Natural killer cell treated with Interleukin-12 subunit alpha and Interleukin-12 subunit beta and Interleukin-15 and Interleukin-18, amount 100 ng/mL, for 72 hours (primary cell): Measurements from ENCODE around the gene ASCL3. TPM values are rescaled to one million over a fixed set of nuclear protein-coding genes. Genes with fewer than 3 reads are reported as not detected.
"Not testable (repeated sequence)": the region's sequence is repeated elsewhere in the genome, so short reads cannot be mapped to it uniquely, and the experiment has no call there.

ENCODE experiments used
- ATAC-seq, 2 donors: fragments of 150-1000 bp; cut with Tn5 transposase in 1 of 2; sonication (Bioruptor Pico), chemical (Tn5 transposase) in 1 of 2; 2 replicates each; pipeline ENCODE4 v1.10.0; 2021
- DNase-seq: peaks from one replicate; pipeline ENCODE4 v3.0.0; 2022; ENCODE audit warnings: low spot score
- H3K27ac Mint-ChIP-seq, 2 donors: 1 replicate in 1 of 2; 2 replicates in 1 of 2; pipeline ENCODE4 v1.8.0; 2022; ENCODE audit warnings: mixed read lengths in 2 of 2, mild to moderate bottlenecking in 1 of 2, moderate library complexity in 1 of 2
- H3K27me3 Mint-ChIP-seq, 2 donors: 1 replicate in 1 of 2; 2 replicates in 1 of 2; pipeline ENCODE4 v1.8.0; 2022; ENCODE audit warnings: mixed read lengths in 2 of 2
- H3K36me3 Mint-ChIP-seq: one replicate; pipeline ENCODE4 v1.8.0; 2022; ENCODE audit warnings: mixed read lengths
- H3K4me1 Mint-ChIP-seq, 2 donors: 1 replicate in 1 of 2; 2 replicates in 1 of 2; pipeline ENCODE4 v1.8.0; 2022; ENCODE audit warnings: low read depth in 2 of 2, mixed read lengths in 2 of 2, mild to moderate bottlenecking in 1 of 2
- H3K4me3 Mint-ChIP-seq: one replicate; pipeline ENCODE4 v1.8.0; 2022; ENCODE audit warnings: mixed read lengths
- H3K9me3 Mint-ChIP-seq: 2 replicates; pipeline ENCODE4 v1.8.0; 2022; ENCODE audit warnings: mixed read lengths
- total RNA-seq, 2 donors: library from RNA; stranded (reverse); gene quantifications; one replicate each; pipeline ENCODE4 v1.2.3, GENCODE V29; 2022

Gene ASCL3
- total RNA-seq, 2 donors from 2014 or later: not detected

DNA sequence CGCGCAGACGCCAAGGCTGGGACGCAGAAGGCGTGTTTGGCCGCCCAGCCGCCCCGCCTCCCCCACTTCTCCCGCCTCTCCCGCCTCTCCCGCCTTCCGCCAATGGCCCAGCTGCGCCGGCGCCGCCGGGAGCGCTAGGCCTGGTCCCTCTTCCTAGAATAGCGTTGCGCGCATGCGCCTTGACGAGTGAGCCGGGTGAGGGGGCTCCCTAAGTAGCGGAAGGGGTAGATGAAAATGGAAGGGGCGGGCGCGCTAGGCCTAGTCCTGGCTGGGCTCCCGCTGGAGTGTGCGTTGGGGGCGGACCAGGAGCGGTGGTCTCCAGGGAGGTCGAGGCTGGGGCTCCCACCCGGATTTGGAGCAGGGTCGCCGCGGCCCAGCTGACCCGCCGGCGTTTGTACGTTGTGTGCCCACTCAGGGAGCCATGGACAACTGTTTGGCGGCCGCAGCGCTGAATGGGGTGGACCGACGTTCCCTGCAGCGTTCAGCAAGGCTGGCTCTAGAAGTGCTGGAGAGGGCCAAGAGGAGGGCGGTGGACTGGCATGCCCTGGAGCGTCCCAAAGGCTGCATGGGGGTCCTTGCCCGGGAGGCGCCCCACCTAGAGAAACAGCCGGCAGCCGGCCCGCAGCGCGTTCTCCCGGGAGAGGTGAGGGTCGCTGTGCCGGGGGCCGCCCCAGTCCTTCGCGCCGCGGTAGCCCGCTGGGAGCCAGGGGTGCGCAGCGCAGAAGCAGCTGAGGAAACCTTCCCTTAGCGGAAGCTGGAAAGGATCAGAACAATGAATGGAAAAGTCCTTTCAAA, 31.6 kb downstream of the ASCL3 start, which contains the start of gene AKIP1:
Gene AKIP1 (plus strand): TSS at position 161 of the 795 bp plus-strand sequence. CDS start 261 bp downstream, at position 422.
- H3K27ac Mint-ChIP-seq: peak within 1 kb of the TSS; percentile 76 to 83
- DNase-seq (peak; percentile 93), ATAC-seq (peak; percentile 95 to 96)
- peaks cover 0 to 10% of the 10 kb centered on the region in 2 donors for H3K27me3 Mint-ChIP-seq
- peak within 1 kb of the TSS; percentile 93 for H3K4me3 Mint-ChIP-seq
- peaks cover 23 to 26% of the 10 kb centered on the region in 2 donors for H3K4me1 Mint-ChIP-seq
- H3K9me3 Mint-ChIP-seq: no peaks in the 10 kb centered on the region
- H3K36me3 Mint-ChIP-seq: no peaks in the 10 kb centered on the region

DNA sequence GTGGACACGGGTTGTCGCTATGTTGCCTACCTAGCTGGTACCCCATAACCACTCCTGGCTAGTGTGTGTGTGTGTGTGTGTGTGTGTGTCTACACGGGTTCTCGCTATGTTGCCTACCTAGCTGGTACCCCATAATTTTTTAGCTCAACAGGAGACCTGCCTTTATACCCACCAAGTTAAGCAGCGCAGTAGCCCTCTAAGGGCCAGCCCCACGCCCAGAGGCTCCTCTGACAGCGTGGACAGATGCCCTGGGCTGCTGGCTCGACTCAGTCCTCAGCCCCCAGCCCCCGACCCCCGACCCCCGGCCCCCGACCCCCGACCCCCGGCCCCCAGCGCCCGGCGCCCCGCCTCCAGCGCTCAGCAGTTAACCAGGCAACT, 32.2 kb downstream of the ASCL3 start:
- peaks cover 23 to 26% of the 10 kb centered on the region in 2 donors for H3K4me1 Mint-ChIP-seq
- peak overlapping the region; percentile 93 for H3K4me3 Mint-ChIP-seq
- DNase-seq (no peak), ATAC-seq (peak; percentile 18 to 20)
- peaks cover 0 to 11% of the 10 kb centered on the region in 2 donors for H3K27me3 Mint-ChIP-seq
- no peaks in the 10 kb centered on the region for H3K9me3 Mint-ChIP-seq
- H3K27ac Mint-ChIP-seq: peak overlapping the region; percentile 76 to 83
- H3K36me3 Mint-ChIP-seq: no peaks in the 10 kb centered on the region

DNA sequence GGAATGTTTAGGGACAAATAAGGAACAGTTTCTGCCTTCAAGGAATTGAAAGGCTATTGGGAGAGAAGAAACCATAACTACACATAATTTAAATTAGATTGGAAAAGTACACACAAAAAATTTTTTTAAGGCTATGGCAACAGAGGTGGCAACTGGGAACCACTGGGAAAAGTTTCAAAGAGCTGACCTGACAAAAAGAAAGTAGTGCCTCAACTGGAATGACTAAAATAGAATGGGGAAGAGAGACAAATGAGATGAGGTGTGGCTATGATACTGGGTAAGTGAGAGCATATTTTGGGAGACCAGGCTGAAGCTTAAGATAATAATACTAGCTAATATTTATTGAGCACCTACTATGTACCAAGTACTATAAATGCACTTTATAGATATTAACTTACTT, 34.7 kb downstream of the ASCL3 start:
- no peak for DNase-seq
- no peaks in the 10 kb centered on the region for H3K9me3 Mint-ChIP-seq
- no peak for ATAC-seq
- no peak overlapping the region for H3K27ac Mint-ChIP-seq
- peaks cover 0 to 17% of the 10 kb centered on the region in 2 donors for H3K27me3 Mint-ChIP-seq
- no peak overlapping the region for H3K4me3 Mint-ChIP-seq
- H3K36me3 Mint-ChIP-seq: no peaks in the 10 kb centered on the region
- peaks cover 7 to 13% of the 10 kb centered on the region in 2 donors for H3K4me1 Mint-ChIP-seq

DNA sequence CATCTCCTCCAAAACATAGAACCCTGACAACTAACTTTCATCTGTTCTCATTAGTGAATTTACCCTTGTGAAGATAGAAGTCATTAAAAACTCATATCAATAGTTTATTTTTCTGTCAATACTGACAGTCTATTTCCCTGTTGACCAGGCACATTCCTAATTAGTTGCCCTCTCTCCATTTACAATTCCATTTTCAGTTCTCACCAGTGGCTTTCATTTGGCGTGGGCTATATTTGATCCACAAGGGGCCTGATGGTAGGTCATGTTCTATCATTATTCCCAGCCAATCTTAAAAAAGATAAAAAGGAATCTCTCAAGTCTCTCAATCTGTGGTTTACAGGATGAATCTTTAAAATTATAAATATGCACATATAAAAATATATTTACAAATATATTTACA, 35.7 kb downstream of the ASCL3 start:
- Mint-ChIP-seq H3K36me3 (no peaks in the 10 kb centered on the region), H3K9me3 (no peaks in the 10 kb centered on the region), H3K4me3 (no peak overlapping the region), H3K4me1 (peaks cover 7 to 12% of the 10 kb centered on the region in 2 donors), H3K27me3 (peaks cover 5 to 22% of the 10 kb centered on the region in 2 donors), H3K27ac (no peak overlapping the region)
- no peak for DNase-seq
- no peak for ATAC-seq

DNA sequence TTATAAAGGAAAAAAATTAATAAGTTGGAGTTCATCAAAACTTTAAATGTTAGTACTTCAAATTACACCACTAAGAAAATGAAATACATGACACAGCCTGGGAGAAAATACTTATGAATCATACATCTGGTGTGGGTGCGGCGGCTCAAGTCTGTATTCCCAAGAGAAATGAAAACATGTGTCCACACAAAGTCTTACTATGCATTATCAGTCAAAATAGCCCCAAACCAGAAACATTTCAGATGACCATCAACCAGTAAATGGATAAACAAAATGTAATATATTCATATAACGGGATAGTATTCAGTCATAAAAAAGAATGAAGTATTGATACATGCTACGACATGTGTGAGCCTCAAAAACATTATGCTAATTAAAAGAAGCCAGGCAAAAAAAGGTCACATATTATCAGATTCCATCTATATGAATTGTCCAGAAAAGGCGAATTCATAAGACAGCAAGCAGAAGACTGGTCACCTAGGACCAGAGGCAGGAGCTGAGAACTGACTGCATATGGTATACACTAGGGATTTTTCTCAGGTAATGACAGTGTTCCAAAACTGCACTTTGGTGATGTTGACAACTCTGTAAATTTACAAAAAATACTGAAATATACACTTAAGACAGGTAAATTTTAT, 37.2 kb downstream of the ASCL3 start:
- Mint-ChIP-seq H3K36me3 (peaks cover 4% of the 10 kb centered on the region), H3K27me3 (peaks cover 14 to 22% of the 10 kb centered on the region in 2 donors)

DNA sequence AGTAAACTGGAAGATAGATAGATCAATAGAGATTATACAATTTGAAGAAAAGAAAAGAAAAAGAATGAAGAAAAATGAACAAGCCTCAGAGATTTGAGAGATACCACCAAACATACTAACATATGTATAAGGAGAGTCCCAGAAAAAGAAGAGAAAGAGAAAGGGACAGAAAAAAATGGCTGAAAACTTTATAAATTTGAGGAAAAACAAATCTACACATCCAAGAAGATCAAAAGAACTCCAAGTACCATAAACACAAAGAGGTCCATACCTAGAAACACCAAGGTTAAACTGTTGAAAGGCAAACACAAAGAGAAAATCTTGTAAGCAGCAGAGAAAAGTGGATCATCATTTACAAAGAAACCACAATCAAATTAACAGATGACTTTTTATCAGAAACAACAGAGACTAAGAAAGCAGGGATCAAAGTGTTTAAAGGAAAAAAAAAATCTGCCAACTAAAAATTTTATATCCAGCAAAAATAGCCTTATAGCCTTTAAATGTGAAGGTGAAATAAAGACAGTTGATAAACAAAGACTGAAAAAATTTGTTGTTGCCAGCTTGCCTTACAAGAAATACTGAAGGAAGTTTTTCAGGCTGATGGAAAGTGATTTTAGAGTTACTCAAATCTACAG, 43.6 kb downstream of the ASCL3 start:
- Mint-ChIP-seq H3K27me3 (peaks cover 11 to 20% of the 10 kb centered on the region in 2 donors), H3K36me3 (peaks cover 15% of the 10 kb centered on the region), H3K9me3 (peaks cover 5% of the 10 kb centered on the region), H3K4me3 (no peak overlapping the region), H3K4me1 (no peaks in the 10 kb centered on the region), H3K27ac (no peak overlapping the region)
- no peak for ATAC-seq
- DNase-seq: no peak

More for the DNA sequence above, 37.2 kb downstream of the ASCL3 start:
- ATAC-seq: no peak
- Mint-ChIP-seq H3K4me1 (peaks cover 7 to 8% of the 10 kb centered on the region in 2 donors), H3K9me3 (no peaks in the 10 kb centered on the region), H3K27ac (no peak overlapping the region), H3K4me3 (no peak overlapping the region)
- no peak for DNase-seq

DNA sequence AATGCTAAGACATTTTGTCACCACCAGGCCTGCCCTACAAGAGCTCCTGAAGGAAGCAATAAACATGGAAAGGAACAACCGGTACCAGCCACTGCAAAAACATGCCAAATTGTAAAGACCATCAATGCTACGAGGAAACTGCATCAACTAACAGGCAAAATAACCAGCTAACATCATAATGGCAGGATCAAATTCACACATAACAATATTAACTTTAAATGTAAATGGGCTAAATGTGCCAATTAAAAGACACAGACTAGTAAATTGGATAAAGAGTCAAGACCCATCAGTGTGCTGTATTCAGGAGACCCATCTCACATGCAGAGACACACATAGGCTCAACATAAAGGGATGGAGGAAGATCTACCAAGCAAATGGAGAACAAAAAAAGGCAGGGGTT, 51.6 kb downstream of the ASCL3 start:
- not testable (repeated sequence) for H3K4me1 Mint-ChIP-seq, DNase-seq, H3K36me3 Mint-ChIP-seq, H3K27ac Mint-ChIP-seq, H3K4me3 Mint-ChIP-seq, ATAC-seq, H3K9me3 Mint-ChIP-seq
- H3K27me3 Mint-ChIP-seq: peaks cover 22 to 32% of the 10 kb centered on the region in 2 donors

Other genes with a start within 250 kb of the ASCL3 start
- 10 to 100 TPM; 14.8 to 18.0 TPM for gene AKIP1, start 31.8 kb downstream of the ASCL3 start, total RNA-seq
- not detected for gene C11orf16, start 10.1 kb downstream of the ASCL3 start, total RNA-seq
- gene TMEM9B, start 21.4 kb upstream of the ASCL3 start, total RNA-seq: 10 to 100 TPM; 24.1 to 42.7 TPM
- gene NRIP3, start 61.0 kb upstream of the ASCL3 start, total RNA-seq: 1 to 10 TPM; 1.7 to 2.7 TPM
- gene SCUBE2, start 148.6 kb upstream of the ASCL3 start, total RNA-seq: under 1 TPM in 1 of 2 donors, not detected in 1; 0.40 TPM